Stimulated activated CD8-positive, alpha-beta memory T cell treated with anti-CD3 and anti-CD28 coated beads, Interleukin-15, amount 100 ng/mL, for 4 hours (primary cell): ENCODE data around the gene TGFBR2.

Experiments
- DNase-seq, 2 donors: peaks; one replicate each; pipeline ENCODE4 v3.0.0-alpha.2; 2020; ENCODE audit warnings: low read depth in 2 of 2

Gene TGFBR2

GRCh38 chr3:30637310-30638219, 31.2 kb downstream of the TGFBR2 start:
- DNase-seq = no peak

GRCh38 chr3:30638685-30639412, 32.4 kb downstream of the TGFBR2 start:
- DNase-seq = no peak

GRCh38 chr3:30639937-30640336, 33.5 kb downstream of the TGFBR2 start:
- DNase-seq = no peak

GRCh38 chr3:30640851-30641250, 34.5 kb downstream of the TGFBR2 start:
- no peak for DNase-seq

- DNase-seq = no peak
Observed at GRCh38 chr3:30641416-30642251, 35.2 kb downstream of the TGFBR2 start.

- no peak for DNase-seq
Observed at GRCh38 chr3:30642849-30643361, 36.5 kb downstream of the TGFBR2 start.

GRCh38 chr3:30643763-30644462, 37.5 kb downstream of the TGFBR2 start:
- DNase-seq = peak in 1 of 2 donors; percentile 39

- peak in 1 of 2 donors; percentile 57 for DNase-seq
Observed at GRCh38 chr3:30644615-30645014, 38.2 kb downstream of the TGFBR2 start.

GRCh38 chr3:30645077-30645476, 38.7 kb downstream of the TGFBR2 start:
- no peak for DNase-seq

GRCh38 chr3:30646181-30646876, 39.9 kb downstream of the TGFBR2 start:
- no peak for DNase-seq

- DNase-seq = no peak
Observed at GRCh38 chr3:30646961-30647752, 40.8 kb downstream of the TGFBR2 start.

GRCh38 chr3:30648670-30649357, 42.4 kb downstream of the TGFBR2 start:
- no peak for DNase-seq

GRCh38 chr3:30649572-30650318, 43.3 kb downstream of the TGFBR2 start:
- no peak for DNase-seq

GRCh38 chr3:30650348-30650995, 44.1 kb downstream of the TGFBR2 start:
- no peak for DNase-seq

- no peak for DNase-seq
Observed at GRCh38 chr3:30654269-30654668, 47.9 kb downstream of the TGFBR2 start.

- no peak for DNase-seq
Observed at GRCh38 chr3:30655187-30655812, 48.9 kb downstream of the TGFBR2 start.

GRCh38 chr3:30656624-30657141, 50.3 kb downstream of the TGFBR2 start:
- DNase-seq = no peak
